Measurements from ENCODE around the gene PRKX.
"Not testable (repeated sequence)": the region's sequence is repeated elsewhere in the genome, so short reads cannot be mapped to it uniquely, and the experiment has no call there.

Gene PRKX

GRCh38 chrX:3733043-3733430 lies 19.6 kb upstream of the PRKX start:
- no peak for DNase-seq (ENCODE audit: low read depth)
- TF ChIP-seq CTCF (IDR thresholded peaks at IDR 0.05; ENCODE audit: low read length, missing control alignments), result no peak
- H3K4me3 ChIP-seq (replicated peaks; ENCODE audit: low read depth, low read length), result no peak overlapping the region

GRCh38 chrX:3732326-3733042 lies 19.0 kb upstream of the PRKX start:
- not testable (repeated sequence) for DNase-seq (ENCODE audit: low read depth); H3K4me3 ChIP-seq (replicated peaks; ENCODE audit: low read depth, low read length)

GRCh38 chrX:3728454-3728853 lies 15.0 kb upstream of the PRKX start:
- TF ChIP-seq CTCF (IDR thresholded peaks at IDR 0.05; ENCODE audit: low read length, missing control alignments), result no peak
- H3K4me3 ChIP-seq (replicated peaks; ENCODE audit: low read depth, low read length), result no peak overlapping the region
- DNase-seq (ENCODE audit: low read depth), result peak; percentile 48

- H3K4me3 ChIP-seq (replicated peaks; ENCODE audit: low read depth, low read length), result not testable (repeated sequence)
These were observed 10.0 kb upstream of the PRKX start for GRCh38 chrX:3723460-3723859.

GRCh38 chrX:3717742-3718420 lies 4.4 kb upstream of the PRKX start:
- no peak for TF ChIP-seq CTCF (IDR thresholded peaks at IDR 0.05; ENCODE audit: low read length, missing control alignments)
- peak; percentile 33 for DNase-seq (ENCODE audit: low read depth)
- no peak overlapping the region for H3K4me3 ChIP-seq (replicated peaks; ENCODE audit: low read depth, low read length)

More at GRCh38 chrX:3723460-3723859, 10.0 kb upstream of the PRKX start:
- DNase-seq (ENCODE audit: low read depth), result not testable (repeated sequence)

GRCh38 chrX:3715921-3716320 lies 2.5 kb upstream of the PRKX start:
- H3K4me3 ChIP-seq (replicated peaks; ENCODE audit: low read depth, low read length), result no peak overlapping the region
- no peak for TF ChIP-seq CTCF (IDR thresholded peaks at IDR 0.05; ENCODE audit: low read length, missing control alignments)
- no peak for DNase-seq (ENCODE audit: low read depth)

GRCh38 chrX:3714706-3715479 lies 1.4 kb upstream of the PRKX start:
- not testable (repeated sequence) for DNase-seq (ENCODE audit: low read depth)

GRCh38 chrX:3713937-3714434 lies 537 bp upstream of the PRKX start:
- no peak for TF ChIP-seq CTCF (IDR thresholded peaks at IDR 0.05; ENCODE audit: low read length, missing control alignments)
- H3K4me3 ChIP-seq (replicated peaks; ENCODE audit: low read depth, low read length), result peak overlapping the region; percentile 59
- no peak for DNase-seq (ENCODE audit: low read depth)

More at GRCh38 chrX:3714706-3715479, 1.4 kb upstream of the PRKX start:
- not testable (repeated sequence) for H3K4me3 ChIP-seq (replicated peaks; ENCODE audit: low read depth, low read length)

Data from fibroblast of pulmonary artery (primary cell).